Small intestine (tissue), 7 donors: ENCODE measurements around the gene RHBDL2. TPM values are rescaled to one million over a fixed set of nuclear protein-coding genes. Genes with fewer than 3 reads are reported as not detected.
"Not testable (repeated sequence)": the region's sequence is repeated elsewhere in the genome, so short reads cannot be mapped to it uniquely, and the experiment has no call there.

Experiments used
- DNase-seq, 2 donors: peaks; one replicate each; pipeline versions ENCODE4 v3.0.0 to v3.0.0-alpha.2; 2013
- FAIRE-seq: peaks from 2 replicates; lab custom pipeline; 2012; peaks lifted over from hg19 to GRCh38; lab: Jason Lieb, UNC
- H3K27ac ChIP-seq, 3 donors: one replicate each; pipeline ENCODE4 v1.5.1; 2013; ENCODE audit warnings: low read length in 2 of 3, mild to moderate bottlenecking in 2 of 3, control low read depth in 1 of 3, inconsistent platforms in 1 of 3, low read depth in 1 of 3, moderate library complexity in 1 of 3
- H3K27me3 ChIP-seq, 3 donors: one replicate each; pipeline ENCODE4 v1.6.1; 2013; ENCODE audit warnings: low read length in 3 of 3, inconsistent platforms in 1 of 3; ENCODE audit not compliant: control insufficient read depth in 3 of 3, insufficient read depth in 3 of 3
- H3K36me3 ChIP-seq, 3 donors: one replicate each; pipeline ENCODE4 v1.6.1; 2013; ENCODE audit warnings: low read length in 3 of 3, inconsistent platforms in 1 of 3, low read depth in 1 of 3, mild to moderate bottlenecking in 1 of 3, moderate library complexity in 1 of 3; ENCODE audit not compliant: control insufficient read depth in 3 of 3, insufficient read depth in 2 of 3
- H3K4me1 ChIP-seq, 3 donors: one replicate each; pipeline ENCODE4 v1.6.1; 2013; ENCODE audit warnings: low read length in 2 of 3, inconsistent platforms in 1 of 3, low read depth in 1 of 3, mild to moderate bottlenecking in 1 of 3, moderate library complexity in 1 of 3; ENCODE audit not compliant: control insufficient read depth in 3 of 3, insufficient read depth in 2 of 3
- H3K4me3 ChIP-seq, 3 donors: one replicate each; pipeline ENCODE4 v1.5.1; 2013; ENCODE audit warnings: low read length in 3 of 3, control low read depth in 1 of 3, inconsistent platforms in 1 of 3, low read depth in 1 of 3, mild to moderate bottlenecking in 1 of 3, moderate library complexity in 1 of 3
- H3K9me3 ChIP-seq, 2 donors: one replicate each; pipeline ENCODE4 v1.6.1; 2013; ENCODE audit warnings: low read depth in 1 of 2, low read length in 1 of 2; ENCODE audit not compliant: control insufficient read depth in 2 of 2, insufficient read depth in 1 of 2
- WGBS, 3 donors: extraction: QIAGEN DNeasy Blood & Tissue Kit; methylation state at CpG; one replicate each; pipeline ENCODE4 v1.1.7; 2013; 5-methylcytosine and 5-hydroxymethylcytosine counted together
- polyA plus RNA-seq, 4 donors: library from polyadenylated mRNA; stranded (reverse) in 3 of 4; unstranded in 1 of 4; fragments of 200-250 nt in 3 of 4; fragments of 120-200 nt in 1 of 4; gene quantifications; one replicate each; pipeline versions ENCODE4 v1.2.1 to v1.2.3, GENCODE V29; 2013
- donor health status: healthy with polysubstance abuse.
- donor health status: control.
- donor health status: control.
- donor health status: Bipolar disorder and iron deficiency.
- donor health status: healthy.

RHBDL2 gene
- polyA plus RNA-seq, 4 donors = 0.24 to 0.43 TPM; not detected in 2

- not testable (repeated sequence) for H3K4me3 ChIP-seq, H3K27ac ChIP-seq, DNase-seq, FAIRE-seq, H3K27me3 ChIP-seq, H3K9me3 ChIP-seq, H3K4me1 ChIP-seq
- peaks cover 2 to 29% (median 21%) of the 10 kb centered on the region in 3 donors for H3K36me3 ChIP-seq
- WGBS, 3 donors = 93 to 99% (median 96%) methylated on average over 3 of the region's 3 CpGs
Measured at GRCh38 chr1:38845088-38845487, 96.5 kb downstream of the RHBDL2 start.

GRCh38 chr1:38840281-38840680, 101.3 kb downstream of the RHBDL2 start:
- Histone ChIP-seq H3K4me3 (no peak overlapping the region), H3K4me1 (no peaks in the 10 kb centered on the region), H3K27ac (no peak overlapping the region), H3K36me3 (peaks cover 0 to 26% (median 18%) of the 10 kb centered on the region in 3 donors), H3K9me3 (no peaks in the 10 kb centered on the region), H3K27me3 (no peaks in the 10 kb centered on the region)
- no peak for DNase-seq
- 57 to 81% (median 77%) methylated on average over 2 of the region's 2 CpGs for WGBS, 3 donors
- FAIRE-seq = no peak

GRCh38 chr1:38839363-38839762, 102.3 kb downstream of the RHBDL2 start:
- H3K4me3 ChIP-seq = no peak overlapping the region
- H3K9me3 ChIP-seq = no peaks in the 10 kb centered on the region
- FAIRE-seq (no peak), DNase-seq (no peak)
- peaks cover 0 to 23% (median 17%) of the 10 kb centered on the region in 3 donors for H3K36me3 ChIP-seq
- no peaks in the 10 kb centered on the region for H3K4me1 ChIP-seq
- no peak overlapping the region for H3K27ac ChIP-seq
- H3K27me3 ChIP-seq = no peaks in the 10 kb centered on the region
- 84 to 96% (median 92%) methylated on average over 9 of the region's 9 CpGs for WGBS, 3 donors

- 92 to 97% (median 95%) methylated on average over 10 of the region's 10 CpGs for WGBS, 3 donors
- H3K27ac ChIP-seq, FAIRE-seq, DNase-seq, H3K27me3 ChIP-seq, H3K4me1 ChIP-seq, H3K4me3 ChIP-seq, H3K9me3 ChIP-seq: not testable (repeated sequence)
- H3K36me3 ChIP-seq = peaks cover 0 to 18% (median 13%) of the 10 kb centered on the region in 3 donors
Measured at GRCh38 chr1:38836316-38836715, 105.3 kb downstream of the RHBDL2 start.

Other genes with a start within 250 kb of the RHBDL2 start
- gene RRAGC, start 82.1 kb downstream of the RHBDL2 start, polyA plus RNA-seq = 10 to 100 TPM; 15.1 to 27.9 (median 25.8) TPM
- gene MYCBP, start 68.5 kb downstream of the RHBDL2 start, polyA plus RNA-seq = 10 to 100 TPM; 17.6 to 30.3 (median 23.1) TPM
- under 1 TPM in 1 of 4 donors, not detected in 3; 0.31 TPM for gene GJA9, start 60.2 kb downstream of the RHBDL2 start, polyA plus RNA-seq
- 10 to 100 TPM; 24.5 to 35.8 (median 28.6) TPM for gene AKIRIN1, start 49.4 kb upstream of the RHBDL2 start, polyA plus RNA-seq
- gene NDUFS5, start 84.5 kb upstream of the RHBDL2 start, polyA plus RNA-seq = 100 to 1,000 TPM; 228 to 696 (median 523) TPM